T-cell (primary cell): ENCODE data around the gene SLC5A2. TPM values are rescaled to one million over a fixed set of nuclear protein-coding genes. Genes with fewer than 3 reads are reported as not detected.
A peak's percentile ranks its signal among the peaks of the same experiment; 100 is the strongest.

ENCODE experiments used
- ATAC-seq, 4 experiments: fragments of 200-7000 bp in 3 of 4; fragments of 150-1000 bp in 1 of 4; cut with Tn5 transposase; replicated peaks in 1 of 4; 1 replicate in 3 of 4; 2 replicates in 1 of 4; pipeline ENCODE4 v1.10.0; 2021; ENCODE audit warnings: moderate library complexity in 3 of 4, mild to moderate bottlenecking in 2 of 4, moderate number of reproducible peaks in 1 of 4
- CTCF ChIA-PET, 2 donors: fragments of 300-600 bp; sonication (Branson Sonifier 250); formaldehyde crosslinking; loops; one replicate each; lab custom pipeline; 2022; ENCODE audit warnings: antibody characterized with exemption in 2 of 2; lab: Charles Lee
- POLR2A ChIA-PET, 2 donors: fragments of 300-600 bp; sonication (Branson Sonifier 250); formaldehyde crosslinking; loops; one replicate each; lab custom pipeline; 2022; ENCODE audit warnings: antibody characterized with exemption in 2 of 2; lab: Charles Lee
- DNase-seq, 35 experiments: peaks; one replicate each; pipeline versions ENCODE4 v3.0.0 to v3.0.0-alpha.2; 2013 to 2023
- H3K27ac ChIP-seq: one replicate; pipeline ENCODE4 v1.5.1; 2013; ENCODE audit warnings: low read length
- H3K27me3 ChIP-seq, 2 experiments: replicated peaks in 1 of 2; 1 replicate in 1 of 2; 2 replicates in 1 of 2; pipeline versions ENCODE4 v1.6.1 to v1.7.0; 2013; ENCODE audit warnings: low read length in 1 of 2, mixed read lengths in 1 of 2; ENCODE audit not compliant: control insufficient read depth in 2 of 2, insufficient read depth in 2 of 2; ENCODE audit errors: extremely low read depth in 1 of 2
- H3K36me3 ChIP-seq, 2 donors: 1 replicate in 1 of 2; 2 replicates in 1 of 2; pipeline versions ENCODE4 v1.6.1 to v1.7.0; 2013; ENCODE audit warnings: low read length in 1 of 2; ENCODE audit not compliant: control insufficient read depth in 2 of 2, insufficient read depth in 1 of 2; ENCODE audit errors: extremely low read depth in 1 of 2
- H3K4me1 ChIP-seq, 2 experiments: 1 replicate in 1 of 2; 2 replicates in 1 of 2; pipeline versions ENCODE4 v1.6.1 to v1.7.0; 2013; ENCODE audit warnings: low read length in 2 of 2, mixed read lengths in 1 of 2; ENCODE audit not compliant: insufficient read depth in 2 of 2, control insufficient read depth in 1 of 2; ENCODE audit errors: extremely low read depth in 1 of 2
- H3K4me3 ChIP-seq, 2 donors: 1 replicate in 1 of 2; 2 replicates in 1 of 2; pipeline versions ENCODE4 v1.5.1 to v1.7.0; 2013; ENCODE audit warnings: mild to moderate bottlenecking in 2 of 2, low read length in 1 of 2, moderate library complexity in 1 of 2; ENCODE audit not compliant: control insufficient read depth in 1 of 2; ENCODE audit errors: extremely low read depth in 1 of 2
- H3K9me3 ChIP-seq: 2 replicates; pipeline ENCODE4 v1.7.0; 2013
- H3K27ac Mint-ChIP-seq, 2 donors: one replicate each; pipeline ENCODE4 v1.8.0; 2020 to 2021; ENCODE audit warnings: mild to moderate bottlenecking in 2 of 2, mixed read lengths in 2 of 2
- H3K27me3 Mint-ChIP-seq, 2 donors: one replicate each; pipeline ENCODE4 v1.8.0; 2021 to 2022; ENCODE audit warnings: mixed read lengths in 2 of 2
- H3K36me3 Mint-ChIP-seq: one replicate; pipeline ENCODE4 v1.8.0; 2021; ENCODE audit warnings: mixed read lengths
- H3K4me1 Mint-ChIP-seq, 3 donors: one replicate each; pipeline ENCODE4 v1.8.0; 2020 to 2022; ENCODE audit warnings: mixed read lengths in 3 of 3, mild to moderate bottlenecking in 1 of 3
- H3K4me3 Mint-ChIP-seq, 3 donors: one replicate each; pipeline ENCODE4 v1.8.0; 2020 to 2022; ENCODE audit warnings: mild to moderate bottlenecking in 3 of 3, mixed read lengths in 3 of 3, moderate library complexity in 3 of 3
- H3K9me3 Mint-ChIP-seq, 3 donors: one replicate each; pipeline ENCODE4 v1.8.0; 2020 to 2022; ENCODE audit warnings: mixed read lengths in 3 of 3
- WGBS: methylation state at CpG from one replicate; pipeline ENCODE4 v1.1.5; 2013; ENCODE audit warnings: missing lambda C conversion rate; ENCODE audit not compliant: insufficient coverage; 5-methylcytosine and 5-hydroxymethylcytosine counted together
- total RNA-seq, 35 experiments: library from RNA in 6 of 35; stranded (reverse) in 6 of 35; fragments of 120-200 nt in 1 of 35; gene quantifications; one replicate each; pipeline versions ENCODE4 v1.2.1 to v1.2.4 and lab custom pipeline; 2013 to 2026

SLC5A2 gene
- total RNA-seq, 5 donors from 2014 or later (not counting 1 experiment from before 2014, with no cell fraction given): 2.6 to 4.2 (median 3.2) TPM

GRCh38 chr16:31459687-31460581 is 23.0 kb upstream of the SLC5A2 start:
- Histone ChIP-seq H3K36me3 (peaks cover 6 to 27% of the 10 kb centered on the region in 2 donors), H3K4me3 (peak overlapping the region; percentile 81 to 88), H3K4me1 (peaks cover 21 to 58% of the 10 kb centered on the region in 2 experiments), H3K9me3 (no peaks in the 10 kb centered on the region), H3K27me3 (no peaks in the 10 kb centered on the region), H3K27ac (peak overlapping the region; percentile 97)
- Mint-ChIP-seq H3K36me3 (peaks cover 7% of the 10 kb centered on the region), H3K27me3 (no peaks in the 10 kb centered on the region), H3K4me1 (peaks cover 36 to 45% (median 45%) of the 10 kb centered on the region in 3 donors), H3K9me3 (no peaks in the 10 kb centered on the region), H3K27ac (peak overlapping the region; percentile 97 to 99), H3K4me3 (peak overlapping the region; percentile 87 to 90 (median 89))
- POLR2A ChIA-PET: interaction anchor here (0.6 to 1.6 kb wide), 6 partner anchors 16 to 416 kb away, joined by 3 to 10 read pairs (median 4); partner anchors contain the start of genes ZNF267 (in 1 of the 2), ZNF646 (in 1 of the 2) and ZNF668 (in 1 of the 2)
- ATAC-seq (peak; percentile 80 to 85 (median 82)), DNase-seq (peak; percentile 99 to 100 (median 100))
- CTCF ChIA-PET: interaction anchor here in 1 of 2 donors (0.6 to 1.6 kb wide), 19 partner anchors 10 to 506 kb away, joined by 3 to 15 read pairs (median 4); partner anchors contain the start of genes HSD3B7, KAT8, RUSF1 and STX4
- WGBS: 4% methylated on average over 52 of the region's 61 CpGs

- Mint-ChIP-seq H3K4me3 (peak overlapping the region; percentile 81 to 90 (median 87)), H3K27ac (peak overlapping the region; percentile 89 to 97), H3K27me3 (no peaks in the 10 kb centered on the region), H3K4me1 (peaks cover 29 to 40% (median 39%) of the 10 kb centered on the region in 3 donors), H3K36me3 (peaks cover 13% of the 10 kb centered on the region), H3K9me3 (no peaks in the 10 kb centered on the region)
- H3K4me1 ChIP-seq: peaks cover 21 to 51% of the 10 kb centered on the region in 2 experiments
- H3K27me3 ChIP-seq: no peaks in the 10 kb centered on the region
- H3K9me3 ChIP-seq: no peaks in the 10 kb centered on the region
- WGBS: 91% methylated on average over 3 of the region's 8 CpGs
- ChIA-PET CTCF (interaction anchor here in 1 of 2 donors (0.6 to 1.6 kb wide), 15 partner anchors 10 to 507 kb away, joined by 3 to 15 read pairs (median 4); partner anchors contain the start of genes HSD3B7, KAT8, RUSF1 and ZNF267), POLR2A (interaction anchor here in 1 of 2 donors (0.7 to 1.6 kb wide), 4 partner anchors 15 to 416 kb away, joined by 3 to 10 read pairs (median 4); partner anchors contain the start of gene ZNF267)
- H3K27ac ChIP-seq: no peak overlapping the region
- H3K4me3 ChIP-seq: peak overlapping the region in 1 of 2 donors; percentile 48
- DNase-seq (peak in 5 of 35 experiments; percentile 20 to 69 (median 39)), ATAC-seq (no peak)
- peaks cover 6 to 33% of the 10 kb centered on the region in 2 donors for H3K36me3 ChIP-seq
These were observed 22.3 kb upstream of the SLC5A2 start for GRCh38 chr16:31460582-31461002.

GRCh38 chr16:31461201-31461920 is 21.6 kb upstream of the SLC5A2 start:
- H3K9me3 ChIP-seq: no peaks in the 10 kb centered on the region
- Mint-ChIP-seq H3K4me3 (peak overlapping the region in 1 of 3 donors; percentile 87), H3K4me1 (peaks cover 25 to 34% (median 33%) of the 10 kb centered on the region in 3 donors), H3K9me3 (no peaks in the 10 kb centered on the region), H3K27ac (peak overlapping the region; percentile 14 to 44), H3K27me3 (no peaks in the 10 kb centered on the region), H3K36me3 (peaks cover 14% of the 10 kb centered on the region)
- H3K4me3 ChIP-seq: no peak overlapping the region
- DNase-seq (no peak), ATAC-seq (no peak)
- ChIA-PET CTCF (interaction anchor here in 1 of 2 donors (0.6 to 1.6 kb wide), 11 partner anchors 10 to 477 kb away, joined by 3 to 15 read pairs (median 4); partner anchors contain the start of genes HSD3B7, RUSF1, ZNF267 and ZNF843), POLR2A (interaction anchor here in 1 of 2 donors (0.9 kb wide), 2 partner anchors 14 to 416 kb away, joined by 4 to 5 read pairs; no protein-coding TSS in a partner anchor)
- H3K27ac ChIP-seq: no peak overlapping the region
- peaks cover 6 to 41% of the 10 kb centered on the region in 2 donors for H3K36me3 ChIP-seq
- H3K27me3 ChIP-seq: no peaks in the 10 kb centered on the region
- 93% methylated on average over 4 of the region's 10 CpGs for WGBS
- peaks cover 17 to 44% of the 10 kb centered on the region in 2 experiments for H3K4me1 ChIP-seq

- DNase-seq: no peak
- no peaks in the 10 kb centered on the region for H3K27me3 ChIP-seq
- no peaks in the 10 kb centered on the region for H3K9me3 Mint-ChIP-seq
- POLR2A ChIA-PET: no interaction called here
- H3K36me3 ChIP-seq: peaks cover 6 to 42% of the 10 kb centered on the region in 2 donors
- H3K36me3 Mint-ChIP-seq: peaks cover 19% of the 10 kb centered on the region
- H3K4me3 ChIP-seq: no peak overlapping the region
- no peak for ATAC-seq
- H3K4me1 ChIP-seq: peaks cover 16 to 40% of the 10 kb centered on the region in 2 experiments
- CTCF ChIA-PET: interaction anchor here in 1 of 2 donors (1.6 kb wide), 1 partner anchor 46 kb away, joined by 15 read pairs; the partner anchor contains the start of gene RUSF1
- no peaks in the 10 kb centered on the region for H3K27me3 Mint-ChIP-seq
- H3K27ac ChIP-seq: no peak overlapping the region
- H3K27ac Mint-ChIP-seq: no peak overlapping the region
- peaks cover 30 to 32% (median 31%) of the 10 kb centered on the region in 3 donors for H3K4me1 Mint-ChIP-seq
- H3K9me3 ChIP-seq: no peaks in the 10 kb centered on the region
- WGBS: 95% methylated on average over 35 of the region's 35 CpGs
- no peak overlapping the region for H3K4me3 Mint-ChIP-seq
These were observed 20.8 kb upstream of the SLC5A2 start for GRCh38 chr16:31461921-31462804.

GRCh38 chr16:31464348-31464769 is 18.6 kb upstream of the SLC5A2 start:
- no peak overlapping the region for H3K27ac Mint-ChIP-seq
- peaks cover 25 to 27% (median 27%) of the 10 kb centered on the region in 3 donors for H3K4me1 Mint-ChIP-seq
- no peak overlapping the region for H3K4me3 Mint-ChIP-seq
- 98% methylated on average over 36 of the region's 36 CpGs for WGBS
- H3K9me3 ChIP-seq: no peaks in the 10 kb centered on the region
- peaks cover 6 to 42% of the 10 kb centered on the region in 2 donors for H3K36me3 ChIP-seq
- CTCF ChIA-PET: interaction anchor here in 1 of 2 donors (0.7 kb wide), 1 partner anchor 61 kb away, joined by 5 read pairs; no protein-coding TSS in a partner anchor
- ATAC-seq: no peak
- POLR2A ChIA-PET: interaction anchor here in 1 of 2 donors (0.6 kb wide), 2 partner anchors 230 to 322 kb away, joined by 9 to 17 read pairs; no protein-coding TSS in a partner anchor
- H3K27ac ChIP-seq: no peak overlapping the region
- DNase-seq: no peak
- no peaks in the 10 kb centered on the region for H3K9me3 Mint-ChIP-seq
- H3K27me3 ChIP-seq: no peaks in the 10 kb centered on the region
- H3K4me1 ChIP-seq: peaks cover 8 to 23% of the 10 kb centered on the region in 2 experiments
- no peak overlapping the region for H3K4me3 ChIP-seq
- H3K36me3 Mint-ChIP-seq: peaks cover 21% of the 10 kb centered on the region
- no peaks in the 10 kb centered on the region for H3K27me3 Mint-ChIP-seq
